ENCODE measurements around the gene CCDC196. TPM values are rescaled to one million over a fixed set of nuclear protein-coding genes. Genes with fewer than 3 reads are reported as not detected.

CCDC196 gene
- polyA plus RNA-seq, 3 donors, result not detected

- TF ChIP-seq CTCF (IDR thresholded peaks at IDR 0.05), result no peak
- no peak overlapping the region for H3K4me2 ChIP-seq (replicated peaks; ENCODE audit: extremely low read depth, low read length, poor library complexity, severe bottlenecking)
- no peaks in the 10 kb centered on the region for H3K27me3 ChIP-seq (ENCODE audit: control insufficient read depth in 2 of 2, insufficient read depth in 2 of 2, low read length in 2 of 2)
- no peak overlapping the region for H3K27ac Mint-ChIP-seq
- H3K27me3 Mint-ChIP-seq (ENCODE audit: low read depth in 3 of 3), result no peaks in the 10 kb centered on the region
- H3K4me3 ChIP-seq (replicated peaks in 1 of 3; ENCODE audit: low read depth in 2 of 3, low read length in 3 of 3), result no peak overlapping the region
- H3K9ac ChIP-seq (ENCODE audit: insufficient read depth, low read length, poor library complexity, severe bottlenecking), result no peak overlapping the region
- intact Hi-C loops (cut with micrococcal nuclease), result no loop called here
- H3K36me3 ChIP-seq (replicated peaks in 1 of 2; ENCODE audit: control insufficient read depth in 1 of 2, insufficient read depth in 2 of 2, low read length in 2 of 2), result no peaks in the 10 kb centered on the region
- 100% methylated on average over 1 of the region's 3 CpGs for WGBS (ENCODE audit: insufficient coverage)
- no peaks in the 10 kb centered on the region for H3K4me1 Mint-ChIP-seq
- no peaks in the 10 kb centered on the region for H3K36me3 Mint-ChIP-seq
- H4K20me1 ChIP-seq (ENCODE audit: insufficient read depth, low read length), result no peaks in the 10 kb centered on the region
- DNase-seq, result no peak
- H3K9me3 ChIP-seq (replicated peaks in 1 of 2; ENCODE audit: control insufficient read depth in 1 of 2, insufficient read depth in 1 of 2, low read length in 2 of 2), result peaks cover 0 to 5% of the 10 kb centered on the region in 2 donors
- no peak overlapping the region for H3K4me3 Mint-ChIP-seq
- no peak overlapping the region for H3K27ac ChIP-seq (ENCODE audit: low read depth in 1 of 2, low read length in 2 of 2)
- H3K4me1 ChIP-seq (ENCODE audit: control insufficient read depth in 1 of 2, insufficient read depth in 2 of 2, low read length in 2 of 2), result no peaks in the 10 kb centered on the region
- no peak overlapping the region for H2AFZ ChIP-seq (ENCODE audit: insufficient read depth, low read depth, low read length, poor library complexity, severe bottlenecking)
- no peaks in the 10 kb centered on the region for H3K79me2 ChIP-seq (ENCODE audit: insufficient read depth, low read length)
- peaks cover 0 to 11% (median 5%) of the 10 kb centered on the region in 7 donors for H3K9me3 Mint-ChIP-seq
Observed at GRCh38 chr14:66464261-66464660, 21.9 kb upstream of the CCDC196 start.

- Histone ChIP-seq H4K20me1 (ENCODE audit: insufficient read depth, low read length) (no peaks in the 10 kb centered on the region), H3K9me3 (replicated peaks in 1 of 2; ENCODE audit: control insufficient read depth in 1 of 2, insufficient read depth in 1 of 2, low read length in 2 of 2) (peaks cover 4 to 18% of the 10 kb centered on the region in 2 donors), H2AFZ (ENCODE audit: insufficient read depth, low read depth, low read length, poor library complexity, severe bottlenecking) (no peak overlapping the region), H3K27ac (ENCODE audit: low read depth in 1 of 2, low read length in 2 of 2) (no peak overlapping the region), H3K36me3 (replicated peaks in 1 of 2; ENCODE audit: control insufficient read depth in 1 of 2, insufficient read depth in 2 of 2, low read length in 2 of 2) (no peaks in the 10 kb centered on the region), H3K4me1 (ENCODE audit: control insufficient read depth in 1 of 2, insufficient read depth in 2 of 2, low read length in 2 of 2) (no peaks in the 10 kb centered on the region), H3K27me3 (ENCODE audit: control insufficient read depth in 2 of 2, insufficient read depth in 2 of 2, low read length in 2 of 2) (no peaks in the 10 kb centered on the region), H3K9ac (ENCODE audit: insufficient read depth, low read length, poor library complexity, severe bottlenecking) (no peak overlapping the region), H3K4me3 (replicated peaks in 1 of 3; ENCODE audit: low read depth in 2 of 3, low read length in 3 of 3) (no peak overlapping the region), H3K4me2 (replicated peaks; ENCODE audit: extremely low read depth, low read length, poor library complexity, severe bottlenecking) (no peak overlapping the region), H3K79me2 (ENCODE audit: insufficient read depth, low read length) (no peaks in the 10 kb centered on the region)
- Mint-ChIP-seq H3K9me3 (peaks cover 5 to 24% (median 12%) of the 10 kb centered on the region in 7 donors), H3K27ac (no peak overlapping the region), H3K4me1 (no peaks in the 10 kb centered on the region), H3K4me3 (no peak overlapping the region), H3K36me3 (no peaks in the 10 kb centered on the region), H3K27me3 (ENCODE audit: low read depth in 3 of 3) (no peaks in the 10 kb centered on the region)
- no CpG with 5 or more reads among the region's 2 CpGs for WGBS (ENCODE audit: insufficient coverage)
- intact Hi-C loops (cut with micrococcal nuclease), result no loop called here
- TF ChIP-seq CTCF (IDR thresholded peaks at IDR 0.05), result no peak
- DNase-seq, result no peak
Observed at GRCh38 chr14:66468778-66469367, 17.3 kb upstream of the CCDC196 start.

All from CD14-positive monocyte (primary cell).